DOHH2 (cell line): ENCODE data around the gene SLC15A5.

ENCODE experiments used
- H3F3A ChIP-seq: fragments of 200-600 bp; sonication (generic), shearing (Covaris generic); 2 replicates; pipeline ENCODE4 v1.6.0; 2016; ENCODE audit warnings: antibody characterized with exemption, mild to moderate bottlenecking; ENCODE audit not compliant: control insufficient read depth, insufficient read depth
- H3K27ac ChIP-seq: fragments of 200-600 bp; sonication (generic); 2 replicates; pipeline ENCODE4 v1.5.1; 2014; ENCODE audit warnings: low read depth, mild to moderate bottlenecking, low read length, moderate library complexity
- H3K27me3 ChIP-seq: fragments of 200-600 bp; sonication (generic); 2 replicates; pipeline ENCODE4 v1.6.1; 2014; ENCODE audit warnings: mild to moderate bottlenecking, low read length, mixed read lengths; ENCODE audit not compliant: control insufficient read depth
- H3K36me3 ChIP-seq: fragments of 200-600 bp; sonication (generic); 2 replicates; pipeline ENCODE4 v1.6.1; 2014; ENCODE audit warnings: mild to moderate bottlenecking, low read length, moderate library complexity, mixed read lengths; ENCODE audit not compliant: control insufficient read depth
- H3K4me1 ChIP-seq: fragments of 200-600 bp; sonication (generic); 2 replicates; pipeline ENCODE4 v1.6.1; 2014; ENCODE audit warnings: mild to moderate bottlenecking, low read length, mixed read lengths; ENCODE audit not compliant: control insufficient read depth
- H3K4me2 ChIP-seq: fragments of 200-600 bp; sonication (generic); 2 replicates; pipeline ENCODE4 v1.6.0; 2014; ENCODE audit warnings: mild to moderate bottlenecking, low read length, moderate library complexity
- H3K4me3 ChIP-seq: fragments of 200-600 bp; sonication (generic); 2 replicates; pipeline ENCODE4 v1.5.1; 2014; ENCODE audit warnings: mild to moderate bottlenecking, low read length, mixed read lengths
- H3K79me2 ChIP-seq: fragments of 200-600 bp; sonication (generic); 2 replicates; pipeline ENCODE4 v1.6.1; 2014; ENCODE audit warnings: mild to moderate bottlenecking, low read length, mixed read lengths; ENCODE audit not compliant: control insufficient read depth
- H3K9me2 ChIP-seq: fragments of 200-600 bp; sonication (generic); replicated peaks from 2 replicates; pipeline ENCODE4 v1.6.1; 2014; ENCODE audit warnings: mild to moderate bottlenecking, low read length, mixed read lengths; ENCODE audit not compliant: control insufficient read depth
- H3K9me3 ChIP-seq: fragments of 200-600 bp; sonication (generic); 2 replicates; pipeline ENCODE4 v1.6.1; 2014; ENCODE audit warnings: antibody characterized with exemption, low read length, mixed read lengths; ENCODE audit not compliant: control insufficient read depth, insufficient read depth
- H4K20me1 ChIP-seq: fragments of 200-600 bp; sonication (generic); 2 replicates; pipeline ENCODE4 v1.6.0; 2014; ENCODE audit warnings: low read depth, mild to moderate bottlenecking, antibody characterized with exemption, low read length, moderate library complexity; ENCODE audit not compliant: control insufficient read depth, insufficient read depth
- CTCF ChIP-seq: fragments of 200-600 bp; sonication (generic); IDR thresholded peaks from one replicate; pipeline ENCODE4 v1.5.1; 2014; ENCODE audit warnings: antibody characterized with exemption, mild to moderate bottlenecking, low read depth, low read length; ENCODE audit not compliant: poor library complexity, severe bottlenecking
- EZH2phosphoT487 ChIP-seq: fragments of 200-600 bp; sonication (generic); IDR thresholded peaks from 2 replicates; pipeline ENCODE4 v1.6.1; 2017; ENCODE audit warnings: borderline replicate concordance, mild to moderate bottlenecking, antibody characterized with exemption, low read length, moderate library complexity, mixed read lengths

Gene SLC15A5

GRCh38 chr12:16165506-16165905, 112.0 kb downstream of the SLC15A5 start:
- no peak for TF ChIP-seq EZH2phosphoT487
- peak; percentile 60 for TF ChIP-seq CTCF
- Histone ChIP-seq H3K27ac (no peak overlapping the region), H3F3A (no peaks in the 10 kb centered on the region), H3K4me3 (no peak overlapping the region), H3K4me1 (peaks cover 4% of the 10 kb centered on the region; the same call in 1 of the 2 replicates), H3K79me2 (no peaks in the 10 kb centered on the region), H3K4me2 (no peak overlapping the region), H4K20me1 (no peaks in the 10 kb centered on the region), H3K36me3 (no peaks in the 10 kb centered on the region), H3K9me3 (no peaks in the 10 kb centered on the region), H3K27me3 (no peaks in the 10 kb centered on the region), H3K9me2 (no peaks in the 10 kb centered on the region)

- H3K27me3 ChIP-seq: no peaks in the 10 kb centered on the region
- TF ChIP-seq EZH2phosphoT487 (no peak), CTCF (no peak)
- H3K4me3 ChIP-seq: no peak overlapping the region
- H3F3A ChIP-seq: no peaks in the 10 kb centered on the region
- H3K27ac ChIP-seq: no peak overlapping the region
- H4K20me1 ChIP-seq: no peaks in the 10 kb centered on the region
- H3K79me2 ChIP-seq: no peaks in the 10 kb centered on the region
- H3K4me1 ChIP-seq: peaks cover 4% of the 10 kb centered on the region; the same call in 1 of the 2 replicates
- H3K9me2 ChIP-seq: no peaks in the 10 kb centered on the region
- no peak overlapping the region for H3K4me2 ChIP-seq
- H3K36me3 ChIP-seq: no peaks in the 10 kb centered on the region
- H3K9me3 ChIP-seq: no peaks in the 10 kb centered on the region
Measured at GRCh38 chr12:16163901-16164300, 113.6 kb downstream of the SLC15A5 start.

DNA sequence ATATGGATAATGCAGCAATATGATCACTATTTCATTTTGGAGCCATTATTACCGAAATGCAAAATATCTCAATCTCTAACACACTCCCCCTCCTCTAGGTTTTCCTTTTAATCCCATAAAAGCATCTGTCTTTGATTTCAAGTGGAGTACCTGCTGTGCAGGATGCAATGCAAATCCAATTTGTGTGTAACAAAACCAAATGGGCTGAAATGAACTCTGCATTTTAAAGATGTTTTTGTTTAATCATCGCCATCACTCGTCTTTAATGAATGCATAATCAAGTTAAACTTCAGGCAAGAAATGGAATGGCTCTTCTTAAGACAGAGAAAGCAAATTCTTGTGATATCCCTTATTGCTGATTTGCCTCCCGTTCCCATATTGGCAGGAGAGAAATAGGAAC, 114.3 kb downstream of the SLC15A5 start:
- Histone ChIP-seq H3K9me2 (no peaks in the 10 kb centered on the region), H4K20me1 (no peaks in the 10 kb centered on the region), H3K79me2 (no peaks in the 10 kb centered on the region), H3K4me1 (peaks cover 4% of the 10 kb centered on the region; the same call in 1 of the 2 replicates), H3K27me3 (no peaks in the 10 kb centered on the region), H3K9me3 (no peaks in the 10 kb centered on the region), H3K27ac (no peak overlapping the region), H3K36me3 (no peaks in the 10 kb centered on the region), H3K4me2 (no peak overlapping the region), H3K4me3 (no peak overlapping the region), H3F3A (no peaks in the 10 kb centered on the region)
- TF ChIP-seq EZH2phosphoT487 (no peak), CTCF (no peak)
